ENCODE results near the gene COL4A2. TPM values are rescaled to one million over a fixed set of nuclear protein-coding genes. Genes with fewer than 3 reads are reported as not detected.

COL4A2 gene
- total RNA-seq, 1 experiment from 2014 or later = 1.6 TPM

- no peaks in the 10 kb centered on the region for H3K9me3 ChIP-seq (ENCODE audit: control insufficient read depth in 1 of 2, insufficient read depth in 1 of 2, low read depth in 1 of 2, low read length in 2 of 2)
- H3K4me2 ChIP-seq (ENCODE audit: low read length) = no peak overlapping the region
- RAD21 ChIA-PET (ENCODE audit: low non-redundant PET in 1 of 2, low total read pairs in 2 of 2, uncharacterized antibody in 2 of 2, unreplicated experiment in 2 of 2) = no interaction called here
- H3K4me1 ChIP-seq (ENCODE audit: control insufficient read depth in 1 of 2, insufficient read depth in 2 of 2, low read length in 2 of 2) = peaks cover 11 to 29% of the 10 kb centered on the region in 2 experiments
- CTCF ChIA-PET = no interaction called here
- ATAC-seq (no peak), DNase-seq (ENCODE audit: low read depth, low spot score) (no peak)
- H3K27me3 ChIP-seq (ENCODE audit: insufficient read depth, low read length) = no peaks in the 10 kb centered on the region
- H3K4me3 ChIP-seq (replicated peaks in 1 of 2; ENCODE audit: low read depth in 1 of 2, low read length in 2 of 2) = no peak overlapping the region
- no peak for TF ChIP-seq YY1 (IDR thresholded peaks at IDR 0.05; ENCODE audit: extremely low read depth, insufficient replicate concordance, low read depth, low read length)
- TF ChIP-seq JUND (IDR thresholded peaks at IDR 0.05) = no peak
- no peak for TF ChIP-seq POLR2AphosphoS5 (IDR thresholded peaks at IDR 0.05; ENCODE audit: low read depth, low read length)
- no peak for TF ChIP-seq ZFX (IDR thresholded peaks at IDR 0.05)
- no peak for TF ChIP-seq FOSL1 (IDR thresholded peaks at IDR 0.05; ENCODE audit: low read depth)
- no peak for TF ChIP-seq CBX3 (IDR thresholded peaks at IDR 0.05; ENCODE audit: low read depth)
- TF ChIP-seq SRF (IDR thresholded peaks at IDR 0.05; ENCODE audit: low read depth) = no peak
- TF ChIP-seq, protein P1, sequence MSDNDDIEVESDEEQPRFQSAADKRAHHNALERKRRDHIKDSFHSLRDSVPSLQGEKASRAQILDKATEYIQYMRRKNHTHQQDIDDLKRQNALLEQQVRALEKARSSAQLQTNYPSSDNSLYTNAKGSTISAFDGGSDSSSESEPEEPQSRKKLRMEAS (IDR thresholded peaks at IDR 0.05) = no peak
- no peak for TF ChIP-seq SP1 (IDR thresholded peaks at IDR 0.05; ENCODE audit: low read depth)
- TF ChIP-seq EGR1 (IDR thresholded peaks at IDR 0.05; ENCODE audit: low read depth) = no peak
- no peak for TF ChIP-seq ELF1 (IDR thresholded peaks at IDR 0.05; ENCODE audit: borderline replicate concordance, low read depth)
- TF ChIP-seq EZH2 (IDR thresholded peaks at IDR 0.05) = no peak
- TF ChIP-seq, protein P2, sequence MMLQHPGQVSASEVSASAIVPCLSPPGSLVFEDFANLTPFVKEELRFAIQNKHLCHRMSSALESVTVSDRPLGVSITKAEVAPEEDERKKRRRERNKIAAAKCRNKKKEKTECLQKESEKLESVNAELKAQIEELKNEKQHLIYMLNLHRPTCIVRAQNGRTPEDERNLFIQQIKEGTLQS (IDR thresholded peaks at IDR 0.05) = no peak
- TF ChIP-seq CTCF (IDR thresholded peaks at IDR 0.05 in 2 of 3, conservative IDR thresholded peaks at IDR 0.05 in 1 of 3; ENCODE audit: borderline replicate concordance in 1 of 3, insufficient read depth in 1 of 3, low read depth in 2 of 3, low read length in 2 of 3) = no peak
- TF ChIP-seq, protein P3, sequence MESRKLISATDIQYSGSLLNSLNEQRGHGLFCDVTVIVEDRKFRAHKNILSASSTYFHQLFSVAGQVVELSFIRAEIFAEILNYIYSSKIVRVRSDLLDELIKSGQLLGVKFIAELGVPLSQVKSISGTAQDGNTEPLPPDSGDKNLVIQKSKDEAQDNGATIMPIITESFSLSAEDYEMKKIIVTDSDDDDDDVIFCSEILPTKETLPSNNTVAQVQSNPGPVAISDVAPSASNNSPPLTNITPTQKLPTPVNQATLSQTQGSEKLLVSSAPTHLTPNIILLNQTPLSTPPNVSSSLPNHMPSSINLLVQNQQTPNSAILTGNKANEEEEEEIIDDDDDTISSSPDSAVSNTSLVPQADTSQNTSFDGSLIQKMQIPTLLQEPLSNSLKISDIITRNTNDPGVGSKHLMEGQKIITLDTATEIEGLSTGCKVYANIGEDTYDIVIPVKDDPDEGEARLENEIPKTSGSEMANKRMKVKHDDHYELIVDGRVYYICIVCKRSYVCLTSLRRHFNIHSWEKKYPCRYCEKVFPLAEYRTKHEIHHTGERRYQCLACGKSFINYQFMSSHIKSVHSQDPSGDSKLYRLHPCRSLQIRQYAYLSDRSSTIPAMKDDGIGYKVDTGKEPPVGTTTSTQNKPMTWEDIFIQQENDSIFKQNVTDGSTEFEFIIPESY (IDR thresholded peaks at IDR 0.05; ENCODE audit: extremely low read depth, insufficient replicate concordance, low read length) = no peak
- no peak for TF ChIP-seq TCF7L2 (IDR thresholded peaks at IDR 0.05; ENCODE audit: borderline replicate concordance, extremely low read depth, insufficient read depth, insufficient read length)
- POLR2A ChIA-PET = no interaction called here
- H3K36me3 ChIP-seq (ENCODE audit: control insufficient read depth in 1 of 2, insufficient read depth in 2 of 2, low read length in 2 of 2) = no peaks in the 10 kb centered on the region
- no TSS peak for BruUV-seq (replicated peaks)
- no peaks in the 10 kb centered on the region for H3K79me2 ChIP-seq (ENCODE audit: insufficient read depth, low read length)
- H3K27ac ChIP-seq (ENCODE audit: low read depth, low read length) = no peak overlapping the region
- no peaks in the 10 kb centered on the region for H4K20me1 ChIP-seq (ENCODE audit: insufficient read depth)
- H2AFZ ChIP-seq (ENCODE audit: low read depth, low read length, poor library complexity, severe bottlenecking) = no peak overlapping the region
- H3K9ac ChIP-seq (ENCODE audit: low read length) = no peak overlapping the region
- no peaks in the 10 kb centered on the region for H3K9me2 ChIP-seq (ENCODE audit: insufficient read depth)
- intact Hi-C loops (cut with micrococcal nuclease) = no loop called here
Observed at GRCh38 chr13:110503037-110503901, 196.2 kb downstream of the COL4A2 start.
